Loucy (cell line): ENCODE data around the gene ZBTB3.

ENCODE experiments used
- EZH2phosphoT487 ChIP-seq: fragments of 200-600 bp; IDR thresholded peaks from 2 replicates; pipeline ENCODE4 v1.6.1; 2018; ENCODE audit warnings: antibody characterized with exemption, mild to moderate bottlenecking, moderate library complexity, borderline replicate concordance
- TF ChIP-seq, protein P1 (sequence below): fragments of 200-600 bp; sonication (generic); conservative IDR thresholded peaks from 2 replicates; pipeline ENCODE4 v1.5.1; 2014; ENCODE audit warnings: mild to moderate bottlenecking, antibody characterized with exemption, low read length

DNA sequence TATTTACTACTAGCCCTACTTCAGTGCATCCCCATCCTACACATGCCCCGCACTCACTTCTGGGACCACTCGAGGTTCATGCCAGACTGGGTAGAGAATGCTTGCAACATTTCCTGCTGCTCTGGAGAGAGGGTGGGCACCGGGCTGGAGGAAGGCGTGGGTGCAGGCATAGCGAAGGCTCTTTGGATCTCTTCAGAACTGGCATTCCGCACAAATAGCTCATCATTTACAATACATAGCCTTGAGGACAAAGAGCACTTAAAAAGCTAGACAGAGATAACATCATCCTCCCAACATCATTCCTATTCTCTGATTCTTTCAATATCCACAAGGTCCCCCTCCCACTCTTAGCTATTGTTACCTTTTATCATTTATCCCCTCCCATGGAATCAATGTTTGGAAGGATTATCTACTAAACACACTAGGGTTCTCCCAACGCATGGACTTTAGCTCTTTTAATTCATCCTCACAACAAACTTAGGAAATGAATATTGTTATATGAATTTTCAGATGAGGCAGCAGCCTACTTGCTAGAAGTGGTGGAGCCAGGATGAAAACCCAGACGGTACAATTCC lies 40.3 kb upstream of the ZBTB3 start:
- TF ChIP-seq, protein P1, sequence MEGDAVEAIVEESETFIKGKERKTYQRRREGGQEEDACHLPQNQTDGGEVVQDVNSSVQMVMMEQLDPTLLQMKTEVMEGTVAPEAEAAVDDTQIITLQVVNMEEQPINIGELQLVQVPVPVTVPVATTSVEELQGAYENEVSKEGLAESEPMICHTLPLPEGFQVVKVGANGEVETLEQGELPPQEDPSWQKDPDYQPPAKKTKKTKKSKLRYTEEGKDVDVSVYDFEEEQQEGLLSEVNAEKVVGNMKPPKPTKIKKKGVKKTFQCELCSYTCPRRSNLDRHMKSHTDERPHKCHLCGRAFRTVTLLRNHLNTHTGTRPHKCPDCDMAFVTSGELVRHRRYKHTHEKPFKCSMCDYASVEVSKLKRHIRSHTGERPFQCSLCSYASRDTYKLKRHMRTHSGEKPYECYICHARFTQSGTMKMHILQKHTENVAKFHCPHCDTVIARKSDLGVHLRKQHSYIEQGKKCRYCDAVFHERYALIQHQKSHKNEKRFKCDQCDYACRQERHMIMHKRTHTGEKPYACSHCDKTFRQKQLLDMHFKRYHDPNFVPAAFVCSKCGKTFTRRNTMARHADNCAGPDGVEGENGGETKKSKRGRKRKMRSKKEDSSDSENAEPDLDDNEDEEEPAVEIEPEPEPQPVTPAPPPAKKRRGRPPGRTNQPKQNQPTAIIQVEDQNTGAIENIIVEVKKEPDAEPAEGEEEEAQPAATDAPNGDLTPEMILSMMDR: no peak
- TF ChIP-seq EZH2phosphoT487: no peak
